ENCODE data around the gene PPIL6. TPM values are rescaled to one million over a fixed set of nuclear protein-coding genes. Genes with fewer than 3 reads are reported as not detected.
A peak's percentile ranks its signal among the peaks of the same experiment; 100 is the strongest.

The PPIL6 gene
- total RNA-seq, result 10.9 TPM

GRCh38 chr6:109440331-109441068, at the start of gene PPIL6, which contains the start of gene SMPD2:
PPIL6 (minus strand) TSS chr6:109440628; CDS start chr6:109440590, 38 bp downstream.
SMPD2 (plus strand) TSS chr6:109440724; CDS start chr6:109441122, 398 bp downstream.
- DNase-seq, result peak; percentile 97

DNA sequence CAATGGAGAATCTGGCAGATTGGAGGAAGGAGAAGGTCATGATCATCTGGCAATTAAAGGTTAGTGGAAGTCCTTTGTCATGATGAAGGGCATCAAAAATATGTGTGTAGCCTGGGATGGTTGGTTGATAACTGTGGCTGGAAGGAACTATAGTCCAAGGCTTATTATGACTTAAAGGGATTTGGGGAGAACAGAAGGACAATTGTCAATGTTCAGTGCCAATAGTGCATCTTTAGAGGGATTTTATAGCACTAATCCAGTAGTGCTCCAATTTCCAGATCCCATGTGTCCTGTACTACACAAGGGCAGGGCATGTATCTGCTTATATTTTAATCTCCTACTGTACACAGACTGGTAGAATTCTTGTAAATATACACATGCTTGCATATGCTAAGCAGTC, 47.6 kb upstream of the PPIL6 start:
- peak; percentile 58 for DNase-seq

GRCh38 chr6:109486068-109486467, 45.6 kb upstream of the PPIL6 start:
- DNase-seq, result no peak

GRCh38 chr6:109485266-109485935, 45.0 kb upstream of the PPIL6 start:
- DNase-seq, result peak; percentile 66

DNA sequence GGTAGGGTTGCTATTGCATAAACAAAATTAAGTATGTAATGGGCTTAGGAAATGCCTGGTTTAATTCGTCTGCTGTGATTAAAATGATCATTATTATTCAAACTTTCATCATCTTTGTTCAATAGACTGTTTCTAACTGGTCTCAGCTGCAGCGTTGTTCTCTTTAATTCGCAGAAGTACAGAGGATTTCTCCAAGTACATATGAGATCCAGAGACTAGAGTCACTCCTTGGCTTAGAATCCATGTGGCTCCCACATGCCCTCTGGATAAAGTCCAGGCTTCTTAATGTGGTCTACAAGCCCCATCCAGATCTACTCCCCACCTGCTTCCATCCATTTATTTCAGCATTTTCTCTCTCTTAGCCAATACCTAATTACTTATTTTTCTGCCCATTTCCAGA, 43.7 kb upstream of the PPIL6 start:
- peak; percentile 89 for DNase-seq

- no peak for DNase-seq
These were observed 43.3 kb upstream of the PPIL6 start for GRCh38 chr6:109483735-109484057.

DNA sequence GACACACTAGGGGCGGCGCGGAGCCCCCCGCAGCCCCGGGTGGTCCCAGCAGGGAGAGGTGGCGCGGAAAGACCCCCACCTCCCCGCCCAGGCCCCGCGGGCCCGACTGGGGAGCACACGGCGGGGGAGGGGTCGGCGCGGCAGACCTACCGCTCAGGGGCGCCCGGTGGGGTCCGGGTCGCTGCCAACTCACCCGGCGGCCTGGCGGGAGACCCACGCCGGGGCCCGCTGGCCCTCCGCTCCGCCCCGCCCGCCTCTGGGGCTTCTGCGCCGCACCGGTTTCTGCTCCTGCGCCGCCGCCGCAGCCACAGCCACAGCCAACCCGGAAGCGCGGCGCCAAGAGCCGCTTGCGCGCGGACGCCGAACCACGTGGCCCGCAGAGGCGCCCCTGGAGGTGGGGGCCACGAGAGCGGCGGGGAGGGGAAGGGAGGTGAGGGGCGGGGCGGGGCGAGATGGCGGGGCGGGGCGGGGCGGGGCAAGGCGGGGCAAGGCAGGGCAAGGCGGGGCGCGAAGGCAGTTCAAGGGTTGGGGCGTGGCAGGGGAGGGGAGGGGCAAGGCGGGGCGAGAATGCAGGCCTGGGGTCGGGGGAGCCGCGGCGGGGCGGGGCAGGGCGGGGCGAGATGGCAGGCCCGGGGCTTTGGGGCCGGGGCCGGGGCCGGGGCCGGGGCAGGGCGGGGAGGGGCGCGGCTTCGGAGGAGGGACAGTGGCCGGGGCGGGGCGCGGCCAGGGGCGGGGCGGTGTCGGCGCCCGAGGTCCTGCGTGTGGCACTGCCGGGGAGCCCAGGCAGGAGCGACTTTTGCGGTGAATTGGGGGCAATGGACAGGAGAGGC, 42.7 kb upstream of the PPIL6 start, which contains the start of gene ZBTB24:
ZBTB24 (minus strand) TSS at position 315 of the 830 bp plus-strand sequence. CDS start 1,193 bp downstream, outside the sequence.
- DNase-seq, result peak; percentile 93

DNA sequence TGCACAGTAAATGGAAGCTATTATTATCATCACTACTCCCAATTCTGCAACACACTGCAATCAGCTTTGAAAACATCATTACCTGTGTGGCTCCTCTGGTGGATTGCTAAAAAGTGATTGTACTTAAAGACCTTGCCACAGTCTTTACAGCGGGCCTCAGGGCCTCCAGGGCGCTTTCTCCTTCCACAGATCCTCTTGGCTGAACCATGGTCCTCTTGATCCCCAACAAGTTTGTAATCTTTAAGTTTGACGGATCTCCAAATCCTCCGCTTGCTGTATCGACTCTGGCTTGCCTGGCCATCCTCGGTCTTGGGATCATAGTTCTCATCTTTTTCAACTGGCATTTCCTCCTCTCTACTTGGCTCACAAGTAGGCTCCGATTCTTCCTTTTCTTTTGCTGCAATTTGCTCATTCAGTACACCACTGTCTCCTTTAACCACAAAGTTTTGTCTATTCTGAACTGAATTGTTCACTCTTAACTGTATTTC, 40.6 kb upstream of the PPIL6 start:
- no peak for DNase-seq

DNA sequence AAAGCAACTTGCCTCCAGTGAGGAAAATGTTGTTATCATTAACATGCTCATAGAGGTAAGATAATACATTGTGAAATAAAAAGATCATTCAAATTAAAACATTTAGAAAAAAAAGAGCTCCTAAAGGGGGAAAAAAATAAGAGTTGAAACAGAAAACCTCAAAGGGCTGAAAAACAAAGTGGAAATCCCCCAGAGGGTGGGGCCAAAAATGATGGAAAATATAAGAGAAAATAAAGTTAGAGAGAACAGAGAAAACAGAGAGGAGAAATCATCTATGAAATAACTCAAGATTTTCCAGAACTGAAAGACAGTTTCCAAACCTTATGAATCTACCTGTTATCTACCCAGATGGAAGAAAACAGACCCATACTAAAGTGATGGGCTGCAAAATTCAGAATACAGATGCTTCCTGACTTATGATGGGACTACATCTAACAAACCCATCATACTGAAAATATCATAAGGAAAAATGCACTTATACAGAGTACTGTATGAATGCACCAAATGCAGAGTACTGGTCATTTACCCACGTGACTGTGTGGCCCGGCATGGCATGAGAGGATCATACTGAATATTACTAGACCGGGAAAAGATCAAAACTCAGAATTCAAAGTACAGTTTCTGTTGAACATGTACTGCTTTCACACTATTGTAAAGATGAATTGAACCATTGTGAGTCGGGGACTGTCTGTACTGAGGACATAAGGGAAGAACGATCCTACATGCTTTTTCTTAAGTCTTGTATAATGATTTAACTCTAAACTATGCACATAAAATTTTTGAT, 38.6 kb upstream of the PPIL6 start:
- no peak for DNase-seq

- no peak for DNase-seq
These were observed 37.9 kb upstream of the PPIL6 start for GRCh38 chr6:109478222-109478805.

DNA sequence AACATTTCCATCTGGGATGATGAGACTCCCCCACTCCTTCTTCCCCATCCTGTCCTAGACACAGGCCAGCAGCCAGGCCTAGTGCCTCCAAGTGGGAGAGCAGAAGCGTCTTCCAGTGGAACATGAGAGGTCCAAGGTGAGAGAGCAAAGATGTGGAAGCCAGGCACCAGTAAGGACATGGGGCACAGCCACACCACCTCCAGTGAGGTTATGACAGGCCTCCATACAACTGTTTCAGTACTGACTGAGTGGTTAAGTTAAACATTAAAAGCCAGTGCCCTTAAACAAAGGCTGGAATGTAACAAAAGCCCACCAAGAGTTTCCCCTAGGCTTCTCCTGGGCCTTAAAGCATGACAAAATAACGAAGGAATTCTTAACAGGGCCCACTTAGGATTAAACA, 37.3 kb upstream of the PPIL6 start:
- DNase-seq, result no peak

- DNase-seq, result no peak
These were observed 36.8 kb upstream of the PPIL6 start for GRCh38 chr6:109477184-109477583.

GRCh38 chr6:109475625-109476024, 35.2 kb upstream of the PPIL6 start:
- no peak for DNase-seq

- DNase-seq, result no peak
These were observed 34.6 kb upstream of the PPIL6 start for GRCh38 chr6:109474995-109475394.

DNA sequence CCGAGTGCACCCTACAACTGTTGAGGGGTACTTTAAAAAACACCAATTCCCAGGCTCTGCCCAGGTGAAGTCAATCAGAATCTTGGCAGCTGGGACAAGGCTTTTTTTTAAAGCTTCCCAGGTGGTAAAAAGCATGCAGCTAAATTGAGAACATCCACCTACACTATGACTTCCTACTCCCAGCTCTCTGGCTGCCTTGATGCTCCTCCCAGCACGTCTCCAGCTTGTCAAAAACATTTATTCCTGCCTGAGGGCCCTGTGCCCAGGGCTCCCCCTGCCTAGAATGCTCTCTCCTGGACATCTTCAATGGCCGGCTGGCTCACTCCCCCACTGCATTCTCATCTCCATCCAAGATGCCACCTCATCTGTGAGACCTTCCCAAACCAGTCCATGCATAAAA, 32.7 kb upstream of the PPIL6 start:
- no peak for DNase-seq

GRCh38 chr6:109472132-109472995, 31.9 kb upstream of the PPIL6 start:
- DNase-seq, result no peak

DNA sequence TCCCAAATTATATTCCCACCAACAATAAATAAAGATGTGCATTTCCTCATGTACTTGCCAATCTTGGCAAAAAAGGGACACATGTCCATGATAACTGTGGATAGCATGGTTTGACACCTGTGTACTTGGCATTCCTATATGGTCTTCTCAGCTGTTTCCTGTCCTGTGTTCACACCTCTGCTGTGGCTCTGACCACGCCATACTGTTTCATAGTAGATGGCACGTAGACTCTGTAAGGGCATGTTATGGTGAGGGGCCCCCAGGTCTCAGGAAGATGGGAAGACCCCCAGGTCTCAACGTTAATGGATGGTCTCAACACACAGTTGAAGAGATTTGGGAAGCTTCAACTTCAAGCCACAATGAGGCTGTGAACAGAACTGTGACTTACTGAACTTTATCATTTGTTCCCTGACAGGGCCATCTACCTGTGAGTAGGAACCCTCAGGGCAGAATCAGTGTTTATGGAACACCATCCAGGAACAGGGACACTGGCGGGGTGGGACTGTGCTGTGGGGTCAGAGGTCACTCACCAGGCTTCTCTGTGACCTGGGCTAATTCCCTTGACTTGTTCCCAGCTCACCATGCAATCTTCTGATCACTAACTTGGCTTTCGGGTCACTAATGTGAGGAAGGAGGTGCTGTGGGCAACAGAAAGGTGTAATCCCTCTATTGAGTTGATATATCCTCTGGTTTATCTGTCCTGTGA, 30.8 kb upstream of the PPIL6 start:
- DNase-seq, result no peak

GRCh38 chr6:109469591-109470189, 29.3 kb upstream of the PPIL6 start:
- no peak for DNase-seq

DNA sequence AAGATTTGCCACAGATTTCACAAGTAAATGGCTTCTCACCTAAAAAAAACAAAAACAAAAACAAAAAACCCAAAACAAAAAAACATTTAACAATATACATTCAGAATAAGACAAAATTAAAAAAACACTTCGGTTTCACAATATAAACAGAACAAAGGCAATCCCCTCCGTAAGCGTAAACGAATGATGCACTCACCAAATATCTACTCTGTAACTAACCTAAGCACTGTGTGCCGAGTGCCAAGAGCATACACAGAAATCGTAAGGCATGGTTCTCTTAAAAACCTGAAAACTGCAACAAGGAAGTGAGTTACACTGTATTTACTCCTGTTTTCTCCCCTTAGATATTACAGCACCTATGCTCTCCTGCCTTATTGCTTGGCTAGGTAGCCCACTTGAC, 27.3 kb upstream of the PPIL6 start:
- no peak for DNase-seq
